VCaP (cell line): Measurements from ENCODE around the gene GFOD1.
"Not testable (repeated sequence)": the region's sequence is repeated elsewhere in the genome, so short reads cannot be mapped to it uniquely, and the experiment has no call there.

ENCODE experiments used
- H3K27ac ChIP-seq: fragments of 450-650 bp; 2 replicates; pipeline ENCODE4 v1.5.1; 2017
- TF ChIP-seq, protein P1 (sequence below): fragments of 450-650 bp; conservative IDR thresholded peaks from 2 replicates; pipeline ENCODE4 v1.5.1; 2017; ENCODE audit warnings: mild to moderate bottlenecking, moderate library complexity

Gene GFOD1

DNA sequence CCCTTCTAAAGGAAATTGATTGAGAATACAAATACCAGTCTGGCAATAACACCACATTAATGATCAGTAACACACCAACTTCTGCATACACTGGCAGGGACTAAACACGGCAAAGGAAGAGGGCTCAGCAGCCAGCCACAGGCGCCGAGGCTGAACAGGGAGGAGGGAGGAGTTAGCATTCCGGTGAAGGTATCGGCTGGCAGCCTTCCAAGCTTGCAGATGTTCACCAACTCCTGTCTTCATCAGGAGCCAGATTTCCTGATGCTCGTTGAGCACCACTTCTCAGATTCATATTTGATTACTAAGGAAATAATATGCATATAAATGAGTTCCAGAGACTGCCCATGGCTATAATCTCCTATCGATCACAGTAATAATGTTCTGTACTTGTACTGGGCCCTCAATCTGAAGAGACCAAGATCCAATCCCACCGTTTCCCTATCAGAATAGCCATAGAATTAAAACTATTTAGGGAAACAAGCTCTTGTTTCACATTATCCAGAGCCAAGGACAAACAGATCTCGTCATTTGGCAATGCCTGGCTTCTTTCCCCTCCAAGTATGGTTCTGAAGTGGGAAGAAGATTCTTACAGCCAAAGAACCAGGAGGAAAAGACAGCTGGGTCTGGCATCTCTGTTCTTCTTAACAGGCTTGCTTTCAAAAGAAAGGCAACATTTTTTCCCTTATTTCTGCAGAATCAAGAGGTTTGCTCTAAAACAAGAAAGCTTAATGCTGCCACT lies 42.2 kb downstream of the GFOD1 start:
- TF ChIP-seq, protein P1, sequence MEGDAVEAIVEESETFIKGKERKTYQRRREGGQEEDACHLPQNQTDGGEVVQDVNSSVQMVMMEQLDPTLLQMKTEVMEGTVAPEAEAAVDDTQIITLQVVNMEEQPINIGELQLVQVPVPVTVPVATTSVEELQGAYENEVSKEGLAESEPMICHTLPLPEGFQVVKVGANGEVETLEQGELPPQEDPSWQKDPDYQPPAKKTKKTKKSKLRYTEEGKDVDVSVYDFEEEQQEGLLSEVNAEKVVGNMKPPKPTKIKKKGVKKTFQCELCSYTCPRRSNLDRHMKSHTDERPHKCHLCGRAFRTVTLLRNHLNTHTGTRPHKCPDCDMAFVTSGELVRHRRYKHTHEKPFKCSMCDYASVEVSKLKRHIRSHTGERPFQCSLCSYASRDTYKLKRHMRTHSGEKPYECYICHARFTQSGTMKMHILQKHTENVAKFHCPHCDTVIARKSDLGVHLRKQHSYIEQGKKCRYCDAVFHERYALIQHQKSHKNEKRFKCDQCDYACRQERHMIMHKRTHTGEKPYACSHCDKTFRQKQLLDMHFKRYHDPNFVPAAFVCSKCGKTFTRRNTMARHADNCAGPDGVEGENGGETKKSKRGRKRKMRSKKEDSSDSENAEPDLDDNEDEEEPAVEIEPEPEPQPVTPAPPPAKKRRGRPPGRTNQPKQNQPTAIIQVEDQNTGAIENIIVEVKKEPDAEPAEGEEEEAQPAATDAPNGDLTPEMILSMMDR = no peak
- no peak overlapping the region for H3K27ac ChIP-seq

DNA sequence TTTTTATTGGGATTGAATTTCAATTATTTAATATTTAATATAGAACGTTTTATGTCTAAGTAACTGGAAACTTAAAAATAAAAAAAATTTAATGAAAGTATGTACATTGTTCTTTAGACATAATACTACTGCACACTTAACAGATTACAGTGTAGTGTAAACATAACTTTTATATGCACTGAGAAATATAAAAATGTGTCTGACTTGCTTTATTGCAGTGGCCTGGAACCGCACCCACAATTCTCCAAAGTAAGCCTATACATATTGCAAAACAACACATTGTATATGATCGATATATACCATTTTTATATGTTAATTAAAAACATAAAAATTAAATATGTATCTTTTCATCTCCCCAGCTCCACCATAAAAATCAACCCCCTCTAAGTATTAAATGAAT lies 42.8 kb downstream of the GFOD1 start:
- TF ChIP-seq, protein P1 = no peak
- no peak overlapping the region for H3K27ac ChIP-seq

DNA sequence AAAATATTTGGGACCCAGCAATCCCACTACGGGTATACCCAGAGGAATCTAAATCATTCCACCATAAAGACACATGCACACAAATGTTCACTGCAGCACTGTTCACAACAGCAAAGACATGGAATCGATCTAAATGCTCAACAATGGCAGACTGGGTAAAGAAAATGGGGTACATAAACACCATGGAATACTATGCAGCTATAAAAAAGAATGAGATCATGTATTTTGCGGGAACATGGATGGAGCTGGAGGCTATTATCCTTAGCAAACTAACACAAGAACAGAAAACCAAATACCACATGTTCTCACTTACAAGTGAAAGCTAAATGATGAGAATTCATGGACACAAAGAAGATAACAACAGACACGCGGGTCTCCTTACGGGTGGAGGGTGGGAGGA lies 43.4 kb downstream of the GFOD1 start:
- H3K27ac ChIP-seq = not testable (repeated sequence)

DNA sequence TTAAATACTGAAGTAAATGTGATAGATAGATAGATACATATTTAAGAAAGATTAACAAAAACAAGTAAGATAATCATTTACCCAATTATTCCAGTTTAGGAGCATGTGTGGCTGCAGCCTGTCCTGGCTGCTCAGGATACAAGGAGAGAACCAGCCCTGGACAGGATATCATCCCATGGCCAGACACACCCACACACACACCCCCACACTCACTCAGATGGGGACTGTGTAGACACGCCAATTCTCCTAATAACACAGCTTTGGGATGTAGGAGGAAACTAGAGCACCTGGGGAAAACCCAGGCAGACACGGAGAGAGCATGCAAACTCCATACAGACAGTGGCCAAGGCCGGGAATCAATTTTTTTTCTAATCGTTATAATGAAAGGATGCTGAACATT lies 45.6 kb downstream of the GFOD1 start:
- TF ChIP-seq, protein P1 = no peak

DNA sequence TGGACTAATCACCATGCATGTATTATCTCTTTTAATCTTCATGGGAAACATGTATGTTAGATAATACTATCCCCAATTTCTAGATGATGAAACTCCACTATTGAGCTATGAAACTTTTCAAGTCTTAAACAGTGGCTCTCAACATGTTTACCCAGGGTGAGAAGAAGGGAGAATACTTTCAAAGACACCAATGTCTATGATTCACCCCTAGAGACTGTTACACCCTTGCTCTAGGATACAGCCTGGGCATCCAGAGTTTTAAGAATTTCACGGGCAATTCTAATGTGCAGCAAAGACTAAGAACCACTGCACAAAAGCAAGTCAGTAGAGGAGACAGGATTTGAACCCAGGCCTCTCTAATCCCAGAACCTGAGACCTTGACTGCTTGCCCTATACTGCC lies 47.8 kb downstream of the GFOD1 start:
- H3K27ac ChIP-seq = no peak overlapping the region
- TF ChIP-seq, protein P1 = no peak

More for the DNA sequence above, 45.6 kb downstream of the GFOD1 start:
- no peak overlapping the region for H3K27ac ChIP-seq

DNA sequence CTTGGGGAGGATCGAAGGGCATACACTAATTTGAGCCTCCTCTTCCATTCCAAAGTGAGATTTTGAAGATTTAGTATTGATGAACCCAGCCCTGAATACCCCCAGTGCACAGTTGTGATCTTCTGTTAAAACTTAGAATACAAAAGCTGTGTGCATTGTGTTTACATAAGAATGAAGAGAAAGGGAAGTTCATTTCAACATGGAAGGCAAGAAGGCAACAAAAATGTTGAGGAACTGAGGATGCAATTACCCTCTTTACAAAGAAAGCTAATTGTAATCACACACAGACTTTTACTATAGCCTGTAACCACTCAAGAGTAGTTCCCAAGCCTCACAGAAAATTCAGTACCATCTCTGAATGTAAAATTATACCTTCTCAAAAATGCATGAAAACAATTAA lies 49.3 kb downstream of the GFOD1 start:
- no peak overlapping the region for H3K27ac ChIP-seq
- TF ChIP-seq, protein P1 = no peak

DNA sequence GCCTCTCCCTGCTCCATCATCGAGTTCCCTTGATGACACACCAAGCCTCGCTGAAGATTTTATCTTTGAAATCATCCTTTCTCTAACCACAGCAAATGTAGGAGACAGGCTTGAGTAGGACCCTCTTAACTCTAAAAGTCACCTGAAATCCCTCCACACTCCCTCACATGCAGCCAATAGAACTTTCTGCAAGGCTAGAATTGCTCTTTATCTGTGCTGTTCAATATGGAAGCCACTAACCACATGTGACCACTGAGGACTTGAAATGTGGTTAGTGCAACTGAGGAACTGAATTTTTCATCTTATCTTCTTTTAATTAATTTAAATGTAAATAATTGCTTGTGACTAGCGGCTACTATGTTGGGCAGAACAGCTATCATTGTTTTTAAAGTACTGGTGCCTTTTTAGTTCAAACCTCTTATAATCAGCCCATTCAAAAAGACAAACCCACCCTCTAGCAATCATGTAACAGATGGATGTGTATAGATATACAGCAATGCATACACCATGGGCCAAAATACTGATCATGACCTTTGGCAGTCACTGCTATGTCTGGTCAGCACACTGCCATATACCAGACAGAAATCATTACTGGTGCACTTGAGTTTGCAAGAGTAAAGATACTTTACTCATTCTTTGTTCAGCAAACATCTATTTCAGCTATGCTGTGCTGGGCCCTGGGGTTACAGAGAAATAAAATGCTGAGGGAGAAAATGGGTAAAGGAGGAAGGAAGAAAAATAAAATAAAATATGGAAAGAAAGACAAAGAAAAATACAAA lies 50.0 kb downstream of the GFOD1 start:
- no peak overlapping the region for H3K27ac ChIP-seq
- TF ChIP-seq, protein P1 = no peak
